CD4-positive, alpha-beta T cell treated with Interleukin-15 for 4 hours (primary cell): Measurements from ENCODE around the gene TNKS1BP1.

Experiments used
- DNase-seq: peaks from one replicate; pipeline ENCODE4 v3.0.0-alpha.2; 2020; ENCODE audit warnings: low spot score

Gene TNKS1BP1

GRCh38 chr11:57327721-57328120, 3.0 kb upstream of the TNKS1BP1 start:
- DNase-seq, result no peak

GRCh38 chr11:57325735-57326048, 940 bp upstream of the TNKS1BP1 start:
- DNase-seq, result no peak

- no peak for DNase-seq
These were observed 432 bp downstream of the TNKS1BP1 start for GRCh38 chr11:57324154-57324885.

GRCh38 chr11:57323855-57324153, 948 bp downstream of the TNKS1BP1 start:
- DNase-seq, result no peak

- no peak for DNase-seq
These were observed 1.4 kb downstream of the TNKS1BP1 start for GRCh38 chr11:57323167-57323854.

GRCh38 chr11:57322256-57323166, 2.2 kb downstream of the TNKS1BP1 start:
- no peak for DNase-seq

GRCh38 chr11:57321388-57322255, 3.1 kb downstream of the TNKS1BP1 start:
- no peak for DNase-seq

- DNase-seq, result no peak
These were observed 3.9 kb downstream of the TNKS1BP1 start for GRCh38 chr11:57320719-57321387.

- DNase-seq, result no peak
These were observed 4.6 kb downstream of the TNKS1BP1 start for GRCh38 chr11:57320067-57320718.

GRCh38 chr11:57318178-57318577, 6.6 kb downstream of the TNKS1BP1 start:
- DNase-seq, result no peak

GRCh38 chr11:57316017-57316416, 8.7 kb downstream of the TNKS1BP1 start:
- no peak for DNase-seq

- DNase-seq, result no peak
These were observed 9.3 kb downstream of the TNKS1BP1 start for GRCh38 chr11:57315491-57315890.

GRCh38 chr11:57314221-57314973, 10.4 kb downstream of the TNKS1BP1 start:
- DNase-seq, result no peak

GRCh38 chr11:57313788-57314135, 11.0 kb downstream of the TNKS1BP1 start:
- DNase-seq, result no peak

GRCh38 chr11:57313071-57313787, 11.5 kb downstream of the TNKS1BP1 start:
- no peak for DNase-seq

- no peak for DNase-seq
These were observed 12.2 kb downstream of the TNKS1BP1 start for GRCh38 chr11:57312511-57313021.

- DNase-seq, result peak; percentile 50
These were observed 13.4 kb downstream of the TNKS1BP1 start for GRCh38 chr11:57311109-57311936.

- no peak for DNase-seq
These were observed 14.1 kb downstream of the TNKS1BP1 start for GRCh38 chr11:57310630-57311086.
